HFFc6 (cell line): ENCODE measurements around the gene LIPA. TPM values are rescaled to one million over a fixed set of nuclear protein-coding genes. Genes with fewer than 3 reads are reported as not detected.

Experiments
- DNase-seq: peaks from one replicate; pipeline ENCODE4 v3.0.0-alpha.2; 2018
- H3K27ac Mint-ChIP-seq: 2 replicates; pipeline ENCODE4 v1.8.0; 2020; ENCODE audit warnings: mild to moderate bottlenecking, mixed read lengths
- H3K27me3 Mint-ChIP-seq: 2 replicates; pipeline ENCODE4 v1.8.0; 2021; ENCODE audit warnings: mild to moderate bottlenecking, moderate library complexity, mixed read lengths; ENCODE audit not compliant: insufficient read depth
- H3K36me3 Mint-ChIP-seq: 2 replicates; pipeline ENCODE4 v1.8.0; 2021; ENCODE audit warnings: low read depth, mixed read lengths
- H3K4me1 Mint-ChIP-seq: 2 replicates; pipeline ENCODE4 v1.8.0; 2020; ENCODE audit warnings: low read depth, mixed read lengths
- H3K4me3 Mint-ChIP-seq: 2 replicates; pipeline ENCODE4 v1.8.0; 2020; ENCODE audit warnings: mild to moderate bottlenecking, moderate library complexity, mixed read lengths
- H3K9me3 Mint-ChIP-seq: 2 replicates; pipeline ENCODE4 v1.8.0; 2020; ENCODE audit warnings: mild to moderate bottlenecking, mixed read lengths
- CTCF ChIP-seq: fragments of 200-600 bp; sonication (generic); IDR thresholded peaks from 2 replicates; pipeline ENCODE4 v1.5.0; 2021; ENCODE audit warnings: antibody characterized with exemption, mild to moderate bottlenecking
- long read RNA-seq: library from polyadenylated mRNA; unstranded; transcript quantifications from one replicate; pipeline ENCODE4 v2.0.0, GENCODE V29; 2019
- total RNA-seq, 6 experiments: library from RNA; stranded (reverse); fragmentation: NEBNext Ultra II Directional; extraction: Animal tissue kit (Norgen Biotek cat#: 25700); gene quantifications; 2 replicates in 1 of 6; 3 replicates in 5 of 6; pipeline ENCODE4 v1.2.3, GENCODE V29; 2021

LIPA gene
- 100 to 1,000 TPM; 108 to 212 (median 122) TPM for total RNA-seq
- long read RNA-seq, transcript LIPA-202 (10 exons, 2,782 nt), result major isoform, 290 of 368 reads
- long read RNA-seq, partial matches to known transcripts, result 41 of 368 reads
- long read RNA-seq, other reads (novel, unspliced or antisense), result 34 of 368 reads

- peaks cover 23% of the 10 kb centered on the region for H3K4me1 Mint-ChIP-seq
- H3K27ac Mint-ChIP-seq, result peak within 1 kb of the TSS; percentile 67
- H3K9me3 Mint-ChIP-seq, result peaks cover 7% of the 10 kb centered on the region
- peaks cover 13% of the 10 kb centered on the region for H3K36me3 Mint-ChIP-seq
- TF ChIP-seq CTCF, result no peak
- DNase-seq, result peak; percentile 97
- H3K4me3 Mint-ChIP-seq, result peak within 1 kb of the TSS; percentile 95
- no peaks in the 10 kb centered on the region; the same call in none of the 2 replicates for H3K27me3 Mint-ChIP-seq
Observed at GRCh38 chr10:89251409-89252224, at the start of gene LIPA. TSS of gene LIPA (minus strand) at chr10:89251775. CDS start at chr10:89247648, 4,127 bp downstream.

- H3K9me3 Mint-ChIP-seq, result 0 out of 2 replicates have a peak, but pooled peaks cover 5% of the 10 kb centered on the region
- peaks cover 70% of the 10 kb centered on the region for H3K4me1 Mint-ChIP-seq
- H3K27ac Mint-ChIP-seq, result peak overlapping the region; percentile 94
- DNase-seq, result peak; percentile 18
- peak overlapping the region; percentile 86 for H3K4me3 Mint-ChIP-seq
- H3K27me3 Mint-ChIP-seq, result peaks cover 3% of the 10 kb centered on the region
- no peak for TF ChIP-seq CTCF
- peaks cover 3% of the 10 kb centered on the region for H3K36me3 Mint-ChIP-seq
Observed at GRCh38 chr10:89301232-89301631, 49.7 kb upstream of the LIPA start.

- Mint-ChIP-seq H3K27ac (no peak overlapping the region), H3K27me3 (no peaks in the 10 kb centered on the region), H3K4me3 (no peak overlapping the region), H3K36me3 (no peaks in the 10 kb centered on the region), H3K9me3 (0 out of 2 replicates have a peak, but pooled peaks cover 5% of the 10 kb centered on the region), H3K4me1 (peaks cover 77% of the 10 kb centered on the region)
- no peak for TF ChIP-seq CTCF
- DNase-seq, result no peak
Observed at GRCh38 chr10:89299031-89299430, 47.5 kb upstream of the LIPA start.

GRCh38 chr10:89297791-89298190 lies 46.2 kb upstream of the LIPA start:
- Mint-ChIP-seq H3K27ac (no peak overlapping the region), H3K4me1 (peaks cover 73% of the 10 kb centered on the region), H3K36me3 (peaks cover 6% of the 10 kb centered on the region)

GRCh38 chr10:89297356-89297755 lies 45.8 kb upstream of the LIPA start:
- H3K27ac Mint-ChIP-seq, result no peak overlapping the region
- no peak for TF ChIP-seq CTCF
- DNase-seq, result no peak
- H3K27me3 Mint-ChIP-seq, result no peaks in the 10 kb centered on the region
- 0 out of 2 replicates have a peak, but pooled peaks cover 5% of the 10 kb centered on the region for H3K9me3 Mint-ChIP-seq
- peaks cover 6% of the 10 kb centered on the region for H3K36me3 Mint-ChIP-seq
- no peak overlapping the region for H3K4me3 Mint-ChIP-seq
- H3K4me1 Mint-ChIP-seq, result peaks cover 69% of the 10 kb centered on the region

More at GRCh38 chr10:89297791-89298190, 46.2 kb upstream of the LIPA start:
- no peak for DNase-seq
- TF ChIP-seq CTCF, result no peak
- Mint-ChIP-seq H3K9me3 (0 out of 2 replicates have a peak, but pooled peaks cover 5% of the 10 kb centered on the region), H3K27me3 (no peaks in the 10 kb centered on the region), H3K4me3 (no peak overlapping the region)
